Common myeloid progenitor, CD34-positive (primary cell): ENCODE measurements around the gene TMEM247.

Source experiments
- CTCF ChIA-PET: fragments of 350-600 bp; sonication (Branson Sonifier 250); formaldehyde crosslinking; loops from one replicate; lab custom pipeline; 2021; ENCODE audit warnings: antibody characterized with exemption; lab: Charles Lee
- POLR2A ChIA-PET: fragments of 350-600 bp; sonication (Branson Sonifier 250); formaldehyde crosslinking; loops from one replicate; lab custom pipeline; 2021; ENCODE audit warnings: antibody characterized with exemption; lab: Charles Lee
- DNase-seq, 3 donors: peaks; one replicate each; pipeline versions ENCODE4 v3.0.0 to v3.0.0-alpha.2; 2013
- H3K27ac ChIP-seq, 2 experiments: 1 replicate in 1 of 2; 2 replicates in 1 of 2; pipeline ENCODE4 v1.7.0; 2013; ENCODE audit warnings: inconsistent platforms in 2 of 2, low read length in 2 of 2, mild to moderate bottlenecking in 2 of 2, low read depth in 1 of 2, moderate library complexity in 1 of 2; ENCODE audit not compliant: severe bottlenecking in 2 of 2, insufficient read depth in 1 of 2, poor library complexity in 1 of 2
- H3K27me3 ChIP-seq, 5 experiments: replicated peaks in 2 of 5; 1 replicate in 3 of 5; 2 replicates in 2 of 5; pipeline versions ENCODE4 v1.6.1 to v1.7.0; 2013; ENCODE audit warnings: low read length in 4 of 5, mild to moderate bottlenecking in 2 of 5, moderate library complexity in 2 of 5, inconsistent platforms in 1 of 5; ENCODE audit not compliant: insufficient read depth in 5 of 5, control insufficient read depth in 4 of 5
- H3K36me3 ChIP-seq, 4 experiments: 1 replicate in 2 of 4; 2 replicates in 2 of 4; pipeline versions ENCODE4 v1.6.1 to v1.7.0; 2013; ENCODE audit warnings: low read length in 3 of 4, control low read depth in 1 of 4, mild to moderate bottlenecking in 1 of 4; ENCODE audit not compliant: control insufficient read depth in 4 of 4, insufficient read depth in 4 of 4
- H3K4me1 ChIP-seq, 4 experiments: 1 replicate in 3 of 4; 2 replicates in 1 of 4; pipeline versions ENCODE4 v1.6.1 to v1.7.1; 2013; ENCODE audit warnings: low read length in 3 of 4, mild to moderate bottlenecking in 3 of 4, control low read depth in 1 of 4, inconsistent platforms in 1 of 4, moderate library complexity in 1 of 4; ENCODE audit not compliant: control insufficient read depth in 4 of 4, insufficient read depth in 4 of 4; ENCODE audit errors: control extremely low read depth in 1 of 4
- H3K4me3 ChIP-seq, 7 experiments: 1 replicate in 4 of 7; 2 replicates in 3 of 7; pipeline versions ENCODE4 v1.5.1 to v1.7.0; 2013; ENCODE audit warnings: mild to moderate bottlenecking in 7 of 7, low read length in 6 of 7, moderate library complexity in 6 of 7, inconsistent platforms in 2 of 7, low read depth in 2 of 7, control low read depth in 1 of 7; ENCODE audit not compliant: insufficient read depth in 4 of 7, control insufficient read depth in 1 of 7; ENCODE audit errors: extremely low read depth in 1 of 7
- H3K9me3 ChIP-seq, 5 experiments: 1 replicate in 4 of 5; 2 replicates in 1 of 5; pipeline versions ENCODE4 v1.6.1 to v1.7.1; 2013; ENCODE audit warnings: low read length in 4 of 5, mild to moderate bottlenecking in 2 of 5, inconsistent platforms in 1 of 5, low read depth in 1 of 5, moderate library complexity in 1 of 5; ENCODE audit not compliant: control insufficient read depth in 4 of 5, insufficient read depth in 2 of 5; ENCODE audit errors: control extremely low read depth in 1 of 5
- WGBS: methylation state at CpG from one replicate; pipeline ENCODE4 v1.1.5; 2013; ENCODE audit not compliant: insufficient coverage; 5-methylcytosine and 5-hydroxymethylcytosine counted together

Gene TMEM247

DNA sequence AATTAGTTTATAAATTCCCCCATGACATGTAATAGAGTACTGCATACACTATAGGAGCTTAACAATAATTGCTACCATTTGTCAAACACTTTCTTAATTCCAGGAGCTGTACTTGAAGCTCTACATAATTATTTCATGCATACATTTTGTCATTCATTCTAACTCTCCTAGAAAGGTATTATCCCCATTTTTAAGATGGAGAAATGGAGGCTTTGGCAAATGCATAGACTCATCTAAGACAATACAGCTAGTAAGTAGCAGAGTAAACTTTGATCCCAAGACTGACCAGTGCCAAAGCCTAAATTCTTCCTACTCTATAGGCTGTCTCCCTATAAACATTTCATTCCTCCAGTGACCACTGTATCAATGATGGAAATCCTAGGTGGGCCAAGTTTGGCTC is 42.6 kb upstream of the TMEM247 start:
- CTCF ChIA-PET: interaction anchor here (0.8 to 1.4 kb wide), 4 partner anchors 9 to 18 kb away, joined by 3 read pairs; no protein-coding TSS in a partner anchor

DNA sequence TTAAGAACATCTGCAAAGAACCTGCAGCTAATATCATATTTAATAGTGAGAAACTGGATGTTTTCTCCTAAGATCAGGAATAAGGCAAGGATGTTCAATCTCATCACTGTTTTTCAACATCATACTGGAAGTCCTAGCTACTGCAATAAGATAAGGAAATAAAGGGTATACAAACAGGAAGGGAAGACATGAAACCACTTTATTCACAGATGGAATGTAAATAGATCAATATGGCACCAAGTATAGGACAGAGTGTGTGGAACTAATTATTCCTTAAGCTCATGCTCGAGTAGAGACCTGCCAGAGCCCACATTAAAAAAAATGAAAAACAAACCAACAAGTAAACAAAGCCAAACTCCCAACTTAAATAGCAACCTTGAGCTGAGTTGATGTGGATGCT is 41.3 kb upstream of the TMEM247 start:
- Histone ChIP-seq H3K4me1 (peaks cover 0 to 5% (median 0%) of the 10 kb centered on the region in 4 experiments), H3K4me3 (no peak overlapping the region), H3K27me3 (no peaks in the 10 kb centered on the region), H3K27ac (no peak overlapping the region), H3K9me3 (no peaks in the 10 kb centered on the region), H3K36me3 (no peaks in the 10 kb centered on the region)
- WGBS: no CpG with 5 or more reads among the region's 1 CpG
- ChIA-PET CTCF (interaction anchor here (1.0 kb wide), 1 partner anchor 23 kb away, joined by 3 read pairs; no protein-coding TSS in a partner anchor), POLR2A (no interaction called here)
- no peak for DNase-seq

More for the DNA sequence above, 42.6 kb upstream of the TMEM247 start:
- Histone ChIP-seq H3K4me3 (no peak overlapping the region), H3K27me3 (no peaks in the 10 kb centered on the region), H3K4me1 (peaks cover 0 to 5% (median 0%) of the 10 kb centered on the region in 4 experiments), H3K9me3 (no peaks in the 10 kb centered on the region), H3K36me3 (no peaks in the 10 kb centered on the region), H3K27ac (no peak overlapping the region)
- POLR2A ChIA-PET: no interaction called here
- no peak for DNase-seq

DNA sequence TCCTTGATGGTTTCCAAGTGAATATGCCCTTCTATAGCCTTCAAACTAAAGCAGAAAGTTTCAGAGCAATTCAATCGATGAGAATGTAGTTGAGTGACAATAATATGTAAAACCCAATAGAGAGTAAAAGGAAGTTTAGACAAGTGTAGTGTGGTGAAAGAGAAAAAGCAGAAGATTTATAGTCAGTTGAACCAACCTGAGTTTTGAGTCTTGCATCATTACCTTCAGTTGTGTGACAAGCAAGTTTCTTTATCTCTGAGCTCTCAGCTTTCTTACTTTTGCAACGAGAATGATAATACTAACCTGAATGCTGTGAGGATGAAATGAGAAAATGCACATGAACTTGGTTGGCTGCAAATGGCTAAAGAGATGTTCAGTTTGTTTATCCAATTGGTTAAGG is 40.6 kb upstream of the TMEM247 start:
- Histone ChIP-seq H3K4me1 (peaks cover 0 to 5% (median 0%) of the 10 kb centered on the region in 4 experiments), H3K27me3 (no peaks in the 10 kb centered on the region), H3K9me3 (no peaks in the 10 kb centered on the region), H3K36me3 (no peaks in the 10 kb centered on the region), H3K27ac (no peak overlapping the region), H3K4me3 (no peak overlapping the region)
- POLR2A ChIA-PET: no interaction called here
- 100% methylated on average over 1 of the region's 2 CpGs for WGBS
- CTCF ChIA-PET: no interaction called here
- DNase-seq: peak in 1 of 3 donors; percentile 17

DNA sequence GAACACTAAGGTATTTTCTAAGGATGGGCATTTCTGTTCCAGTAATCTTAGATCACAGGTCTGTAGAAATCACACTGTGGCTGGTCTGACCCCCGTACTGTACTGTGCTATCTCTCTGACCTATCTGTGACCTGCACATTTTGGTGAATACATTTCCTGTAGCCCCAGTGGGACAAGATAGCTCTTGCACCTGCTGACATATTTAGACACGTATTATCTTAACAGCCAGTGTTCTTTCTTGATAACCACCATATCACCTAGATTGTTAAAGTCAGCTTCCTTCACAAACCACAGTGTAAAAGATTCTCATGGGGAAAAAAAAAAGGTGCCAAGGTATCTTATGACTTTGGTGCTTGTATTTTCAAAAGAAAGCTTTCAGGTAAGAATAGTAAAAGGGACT is 39.8 kb upstream of the TMEM247 start:
- Histone ChIP-seq H3K27me3 (no peaks in the 10 kb centered on the region), H3K9me3 (no peaks in the 10 kb centered on the region), H3K4me1 (peaks cover 0 to 5% (median 0%) of the 10 kb centered on the region in 4 experiments), H3K36me3 (no peaks in the 10 kb centered on the region), H3K27ac (no peak overlapping the region), H3K4me3 (no peak overlapping the region)
- WGBS: 40% methylated on average over 1 of the region's 2 CpGs
- DNase-seq: peak in 2 of 3 donors; percentile 14 to 28
- ChIA-PET CTCF (no interaction called here), POLR2A (no interaction called here)

DNA sequence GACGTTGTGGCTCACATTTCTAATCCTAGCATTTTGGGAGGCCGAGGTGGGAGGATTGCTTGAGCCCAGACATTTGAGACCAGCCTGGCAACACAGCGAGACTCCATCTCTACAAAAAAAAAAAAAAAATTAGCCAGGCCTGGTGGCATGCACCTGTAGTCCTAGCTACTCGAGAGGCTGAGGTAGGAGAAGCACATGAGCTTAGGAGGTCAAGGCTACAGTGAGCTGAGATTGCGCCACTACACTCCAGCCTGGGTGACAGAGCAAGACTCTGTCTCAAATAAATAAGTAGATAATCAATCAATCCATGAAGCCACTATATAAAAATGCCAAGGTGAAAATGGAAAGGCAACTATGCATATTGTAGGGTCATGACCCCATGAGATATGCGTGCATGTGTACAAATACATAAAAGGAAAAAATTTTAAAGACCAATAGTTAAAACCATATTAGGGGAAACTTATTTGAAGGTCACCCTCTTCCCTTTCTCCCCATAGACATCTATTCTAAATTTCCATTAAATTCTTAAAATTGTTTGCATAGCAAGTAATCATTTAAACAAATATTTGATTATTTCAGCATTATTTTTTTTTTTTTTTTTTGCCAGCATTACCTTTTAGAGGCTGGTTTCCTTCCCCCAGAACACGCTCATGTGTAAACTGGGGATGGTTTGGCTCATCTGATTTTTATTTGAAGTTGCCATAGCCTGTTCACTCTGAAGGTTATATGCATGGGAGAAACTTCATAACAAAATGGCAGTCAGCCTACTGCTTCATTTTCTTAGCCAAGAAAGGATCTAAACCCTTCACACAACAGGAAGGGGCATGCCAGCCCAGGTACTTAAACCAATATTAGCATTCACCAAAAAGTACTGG is 37.3 kb upstream of the TMEM247 start:
- peaks cover 0 to 7% (median 2%) of the 10 kb centered on the region in 5 experiments for H3K9me3 ChIP-seq
- H3K36me3 ChIP-seq: no peaks in the 10 kb centered on the region
- WGBS: 100% methylated on average over 2 of the region's 7 CpGs
- ChIA-PET CTCF (no interaction called here), POLR2A (interaction anchor here (0.6 kb wide), 1 partner anchor 183 kb away, joined by 4 read pairs; no protein-coding TSS in a partner anchor)
- H3K27me3 ChIP-seq: no peaks in the 10 kb centered on the region
- no peak for DNase-seq
- H3K4me3 ChIP-seq: no peak overlapping the region
- H3K27ac ChIP-seq: no peak overlapping the region
- peaks cover 0 to 5% (median 0%) of the 10 kb centered on the region in 4 experiments for H3K4me1 ChIP-seq

DNA sequence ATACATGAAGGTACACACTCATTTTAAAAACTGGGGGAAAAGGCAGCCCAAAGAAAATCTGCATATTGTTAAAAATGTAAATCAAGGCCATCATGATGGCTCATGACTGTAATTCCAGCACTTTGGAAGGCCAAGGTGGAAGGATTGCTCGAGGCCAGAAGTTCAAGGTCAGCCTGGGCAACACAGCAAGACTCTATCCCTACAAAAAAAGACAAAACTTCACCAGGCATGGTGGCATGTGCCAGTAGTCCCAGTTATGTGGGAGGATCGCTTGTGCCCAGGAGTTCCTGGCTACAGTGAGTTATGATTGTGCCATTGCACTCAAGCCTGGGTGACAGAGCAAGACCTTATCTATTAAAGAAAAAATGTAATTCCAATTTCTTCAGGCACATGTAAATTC is 34.6 kb upstream of the TMEM247 start:
- CTCF ChIA-PET: interaction anchor here (1.1 kb wide), 1 partner anchor 16 kb away, joined by 3 read pairs; no protein-coding TSS in a partner anchor

DNA sequence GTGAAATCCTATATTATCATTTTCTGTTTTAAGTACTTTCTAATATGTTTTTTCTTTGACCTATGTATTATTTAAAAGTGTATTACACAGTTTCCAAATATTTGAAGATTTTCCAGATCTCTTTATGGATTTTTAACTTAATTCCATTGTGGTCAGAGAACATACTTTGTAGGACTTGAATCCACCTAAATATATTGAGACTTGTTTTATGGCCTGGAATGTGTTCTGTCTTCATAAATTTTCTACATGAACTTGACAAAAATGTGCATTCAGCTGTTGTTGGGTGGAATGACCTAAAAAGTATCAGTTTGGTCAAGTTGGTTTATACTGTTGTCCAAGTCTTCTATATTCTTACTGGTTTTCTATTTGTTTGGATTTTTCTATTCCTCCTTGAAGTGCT is 33.8 kb upstream of the TMEM247 start:
- CTCF ChIA-PET: interaction anchor here (1.0 to 1.2 kb wide), 4 partner anchors 9 to 111 kb away, joined by 3 read pairs; no protein-coding TSS in a partner anchor
- no peak for DNase-seq
- no peaks in the 10 kb centered on the region for H3K36me3 ChIP-seq
- H3K4me3 ChIP-seq: no peak overlapping the region
- POLR2A ChIA-PET: no interaction called here
- H3K4me1 ChIP-seq: no peaks in the 10 kb centered on the region
- no peak overlapping the region for H3K27ac ChIP-seq
- H3K9me3 ChIP-seq: peaks cover 0 to 7% (median 2%) of the 10 kb centered on the region in 5 experiments
- H3K27me3 ChIP-seq: no peaks in the 10 kb centered on the region

More for the DNA sequence above, 34.6 kb upstream of the TMEM247 start:
- Histone ChIP-seq H3K27ac (no peak overlapping the region), H3K9me3 (peaks cover 0 to 7% (median 2%) of the 10 kb centered on the region in 5 experiments), H3K36me3 (no peaks in the 10 kb centered on the region), H3K4me3 (no peak overlapping the region), H3K27me3 (no peaks in the 10 kb centered on the region), H3K4me1 (peaks cover 0 to 1% (median 0%) of the 10 kb centered on the region in 4 experiments)
- DNase-seq: no peak
- POLR2A ChIA-PET: no interaction called here
- no CpG with 5 or more reads among the region's 2 CpGs for WGBS
